ENCODE measurements around the gene TUBB3.

GRCh38 chr16:89965447-89966225 is 42.5 kb downstream of the TUBB3 start:
- TF ChIP-seq CTCF (IDR thresholded peaks at IDR 0.05 in 2 of 3, conservative IDR thresholded peaks at IDR 0.05 in 1 of 3; ENCODE audit: borderline replicate concordance in 1 of 3, insufficient read depth in 1 of 3, low read depth in 2 of 3, low read length in 2 of 3) (no peak), POLR2A (IDR thresholded peaks at IDR 0.05; ENCODE audit: borderline replicate concordance, extremely low read depth, insufficient read depth, insufficient read length) (no peak)

Measured in HCT116 (cell line).